ACC112 (cell line): ENCODE results near the gene CLCN2.

ENCODE experiments used
- H2AFZ ChIP-seq: fragments of 200-600 bp; sonication (generic); one replicate; pipeline ENCODE4 v1.6.0; 2017; ENCODE audit warnings: antibody characterized with exemption, low read length; ENCODE audit not compliant: unreplicated experiment
- H3K27ac ChIP-seq: fragments of 200-600 bp; sonication (generic); 2 replicates; pipeline ENCODE4 v1.5.1; 2014; ENCODE audit warnings: low read depth, mild to moderate bottlenecking, antibody characterized with exemption, low read length, moderate library complexity
- H3K27me3 ChIP-seq: fragments of 200-600 bp; sonication (generic); 2 replicates; pipeline ENCODE4 v1.6.1; 2014; ENCODE audit warnings: mild to moderate bottlenecking, antibody characterized with exemption, low read length, moderate library complexity, mixed read lengths; ENCODE audit not compliant: insufficient read depth
- H3K36me3 ChIP-seq: fragments of 200-600 bp; sonication (generic); 2 replicates; pipeline ENCODE4 v1.6.1; 2016; ENCODE audit warnings: mild to moderate bottlenecking, antibody characterized with exemption, low read length, moderate library complexity, mixed read lengths; ENCODE audit not compliant: insufficient read depth
- H3K4me1 ChIP-seq: fragments of 200-600 bp; sonication (generic); one replicate; pipeline ENCODE4 v1.6.1; 2016; ENCODE audit warnings: low read length, mixed read lengths; ENCODE audit not compliant: insufficient read depth, unreplicated experiment, control insufficient read depth
- H3K4me3 ChIP-seq: fragments of 200-600 bp; sonication (generic); 2 replicates; pipeline ENCODE4 v1.5.1; 2014; ENCODE audit warnings: mild to moderate bottlenecking, low read depth, low read length
- H3K79me2 ChIP-seq: fragments of 200-600 bp; sonication (generic); one replicate; pipeline ENCODE4 v1.6.0; 2016; ENCODE audit warnings: low read length; ENCODE audit not compliant: control insufficient read depth, unreplicated experiment, insufficient read depth

Gene CLCN2

DNA sequence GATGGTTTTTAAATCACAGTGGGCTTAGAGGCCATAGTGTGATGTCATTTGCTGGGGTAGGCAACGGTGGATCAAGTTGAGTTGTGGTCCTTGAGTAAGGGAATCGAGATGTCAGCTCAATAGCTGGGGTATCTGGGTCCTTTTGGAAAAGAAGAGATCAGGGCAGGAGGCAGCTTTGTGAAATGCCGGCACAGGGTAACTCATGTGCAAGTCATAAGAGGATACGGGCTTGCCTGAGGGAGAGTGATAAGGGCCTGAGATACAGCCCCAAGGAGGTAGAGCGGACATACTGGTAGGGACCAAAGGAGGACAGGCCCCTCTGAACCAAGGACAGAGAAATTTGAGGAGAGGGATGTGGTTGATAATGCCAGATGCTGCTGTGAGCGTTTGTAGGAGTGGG lies 28.2 kb downstream of the CLCN2 start:
- peaks cover 66% of the 10 kb centered on the region for H3K4me1 ChIP-seq
- H3K27me3 ChIP-seq = no peaks in the 10 kb centered on the region
- 0 out of 2 replicates have a peak overlapping the region, but pooled peaks have one; percentile 9 for H3K4me3 ChIP-seq
- peaks cover 39% of the 10 kb centered on the region for H3K79me2 ChIP-seq
- peak overlapping the region; percentile 94 for H3K27ac ChIP-seq
- peaks cover 52% of the 10 kb centered on the region for H3K36me3 ChIP-seq
- H2AFZ ChIP-seq = no peak overlapping the region

DNA sequence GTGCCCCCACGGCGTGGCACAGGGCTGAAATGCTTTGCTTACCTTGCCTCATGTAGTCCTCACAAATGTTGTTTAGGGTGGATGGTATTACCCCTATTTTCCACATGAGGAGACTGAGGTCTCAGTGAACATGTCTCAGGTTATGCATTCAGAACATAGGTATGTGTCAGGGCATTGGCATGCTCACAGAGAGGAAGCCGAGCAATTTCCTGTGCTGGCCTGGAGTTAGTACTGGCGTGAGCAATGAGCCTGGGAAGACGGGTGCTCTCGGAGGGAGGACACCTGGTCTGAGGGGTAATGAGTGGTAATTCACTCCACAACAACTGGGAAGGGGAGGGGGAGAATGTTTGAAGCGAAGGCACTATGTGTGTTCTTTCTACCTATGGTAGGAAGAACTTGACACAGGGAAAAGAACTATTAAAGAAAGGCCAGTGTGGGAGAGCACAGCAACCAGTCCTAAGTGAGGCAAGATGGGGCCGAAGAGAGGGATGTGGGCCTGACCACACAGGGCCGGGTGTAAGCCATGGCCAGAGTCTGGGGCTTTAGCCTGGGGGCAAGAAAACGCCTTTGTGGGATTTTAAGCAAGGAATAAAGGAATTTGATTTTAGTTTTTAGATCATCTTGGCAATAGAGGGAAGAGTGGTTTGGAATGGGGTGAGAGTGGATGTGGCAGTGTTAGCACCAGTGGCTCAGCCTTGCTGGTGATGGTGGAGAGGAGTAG lies 28.9 kb downstream of the CLCN2 start:
- Histone ChIP-seq H3K36me3 (peaks cover 57% of the 10 kb centered on the region), H3K27ac (peak overlapping the region; percentile 94), H3K4me3 (peak overlapping the region; percentile 9; the same call in 1 of the 2 replicates), H2AFZ (no peak overlapping the region), H3K27me3 (no peaks in the 10 kb centered on the region), H3K79me2 (peaks cover 36% of the 10 kb centered on the region), H3K4me1 (peaks cover 59% of the 10 kb centered on the region)

DNA sequence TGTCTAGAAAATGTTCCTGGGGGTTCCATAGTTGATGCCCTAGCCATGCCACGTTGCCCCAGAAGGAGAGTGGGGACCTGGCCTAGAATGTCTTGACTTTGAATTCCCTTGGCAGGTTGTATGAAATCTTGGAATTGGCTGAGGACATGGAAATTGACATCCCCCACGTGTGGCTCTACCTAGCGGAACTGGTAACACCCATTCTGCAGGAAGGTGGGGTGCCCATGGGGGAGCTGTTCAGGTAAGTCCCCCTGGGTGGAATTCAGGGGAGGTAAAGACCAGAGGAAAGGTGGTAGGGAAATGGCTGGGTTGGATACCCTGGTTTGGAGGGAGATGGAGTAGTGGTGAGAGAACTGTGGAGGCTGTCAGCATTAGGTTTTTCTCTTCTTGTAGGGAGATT lies 32.9 kb downstream of the CLCN2 start:
- H3K4me1 ChIP-seq = peaks cover 27% of the 10 kb centered on the region
- peaks cover 87% of the 10 kb centered on the region for H3K36me3 ChIP-seq
- no peak overlapping the region for H3K27ac ChIP-seq
- no peak overlapping the region for H3K4me3 ChIP-seq
- no peaks in the 10 kb centered on the region for H3K27me3 ChIP-seq
- peaks cover 61% of the 10 kb centered on the region for H3K79me2 ChIP-seq
- no peak overlapping the region for H2AFZ ChIP-seq

DNA sequence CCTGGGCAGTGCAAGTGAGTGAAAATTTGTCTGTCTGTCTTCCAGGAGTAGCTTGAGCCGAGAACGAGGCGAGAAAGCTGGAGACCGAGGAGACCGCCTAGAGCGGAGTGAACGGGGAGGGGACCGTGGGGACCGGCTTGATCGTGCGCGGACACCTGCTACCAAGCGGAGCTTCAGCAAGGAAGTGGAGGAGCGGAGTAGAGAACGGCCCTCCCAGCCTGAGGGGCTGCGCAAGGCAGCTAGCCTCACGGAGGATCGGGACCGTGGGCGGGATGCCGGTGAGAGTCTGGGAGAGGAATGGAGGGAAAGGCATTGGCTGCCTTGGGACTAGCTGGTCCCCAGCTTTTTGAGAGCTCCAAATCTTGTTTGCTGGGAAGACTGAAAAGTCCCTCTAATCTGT lies 34.2 kb downstream of the CLCN2 start:
- H3K36me3 ChIP-seq = peaks cover 90% of the 10 kb centered on the region
- no peaks in the 10 kb centered on the region for H3K27me3 ChIP-seq
- H3K4me3 ChIP-seq = no peak overlapping the region
- H3K27ac ChIP-seq = no peak overlapping the region
- no peak overlapping the region for H2AFZ ChIP-seq
- H3K4me1 ChIP-seq = peaks cover 18% of the 10 kb centered on the region
- H3K79me2 ChIP-seq = peaks cover 67% of the 10 kb centered on the region

DNA sequence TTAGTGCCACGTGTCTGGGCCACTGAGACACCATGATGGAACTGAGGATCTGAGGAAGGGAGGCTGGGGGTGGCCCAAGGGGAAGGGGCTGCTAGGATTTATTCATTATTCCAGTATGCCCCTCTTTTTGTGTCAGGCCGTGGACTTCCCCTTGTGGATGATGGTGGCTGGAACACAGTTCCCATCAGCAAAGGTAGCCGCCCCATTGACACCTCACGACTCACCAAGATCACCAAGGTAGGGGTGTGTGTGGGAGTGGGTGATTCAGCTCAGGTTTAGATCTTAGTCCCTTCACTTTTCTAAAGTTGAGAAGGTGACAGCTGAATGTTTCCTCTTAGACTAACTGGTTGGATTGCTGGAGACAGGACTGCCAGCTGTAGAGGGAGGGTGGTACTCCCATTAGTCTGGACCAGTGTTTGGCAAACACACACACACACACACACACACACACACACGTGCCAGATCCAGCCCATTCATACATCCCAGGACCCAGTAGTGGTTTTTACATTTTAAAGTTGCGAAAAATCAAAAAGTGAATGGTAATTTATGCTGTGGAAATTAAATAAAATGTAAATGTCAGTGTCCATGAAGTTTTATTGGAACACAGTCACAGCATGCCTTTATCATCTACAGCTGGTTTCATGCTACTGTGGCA lies 35.6 kb downstream of the CLCN2 start:
- Histone ChIP-seq H2AFZ (no peak overlapping the region), H3K4me1 (peaks cover 8% of the 10 kb centered on the region), H3K4me3 (no peak overlapping the region), H3K27ac (no peak overlapping the region), H3K79me2 (peaks cover 76% of the 10 kb centered on the region), H3K27me3 (no peaks in the 10 kb centered on the region), H3K36me3 (peaks cover 90% of the 10 kb centered on the region)

DNA sequence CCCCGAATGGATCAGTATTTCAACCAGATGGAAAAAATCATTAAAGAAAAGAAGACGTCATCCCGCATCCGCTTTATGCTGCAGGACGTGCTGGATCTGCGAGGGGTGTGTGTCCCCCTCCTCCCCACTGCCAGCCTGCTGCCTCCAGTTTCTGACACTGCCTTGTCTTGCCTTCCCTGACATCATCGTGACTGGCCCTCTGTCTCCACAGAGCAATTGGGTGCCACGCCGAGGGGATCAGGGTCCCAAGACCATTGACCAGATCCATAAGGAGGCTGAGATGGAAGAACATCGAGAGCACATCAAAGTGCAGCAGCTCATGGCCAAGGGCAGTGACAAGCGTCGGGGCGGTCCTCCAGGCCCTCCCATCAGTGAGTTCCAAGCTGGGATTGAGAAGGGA lies 36.1 kb downstream of the CLCN2 start:
- Histone ChIP-seq H3K36me3 (peaks cover 92% of the 10 kb centered on the region), H2AFZ (no peak overlapping the region), H3K4me1 (peaks cover 13% of the 10 kb centered on the region), H3K27ac (no peak overlapping the region), H3K27me3 (no peaks in the 10 kb centered on the region), H3K79me2 (peaks cover 81% of the 10 kb centered on the region), H3K4me3 (no peak overlapping the region)

DNA sequence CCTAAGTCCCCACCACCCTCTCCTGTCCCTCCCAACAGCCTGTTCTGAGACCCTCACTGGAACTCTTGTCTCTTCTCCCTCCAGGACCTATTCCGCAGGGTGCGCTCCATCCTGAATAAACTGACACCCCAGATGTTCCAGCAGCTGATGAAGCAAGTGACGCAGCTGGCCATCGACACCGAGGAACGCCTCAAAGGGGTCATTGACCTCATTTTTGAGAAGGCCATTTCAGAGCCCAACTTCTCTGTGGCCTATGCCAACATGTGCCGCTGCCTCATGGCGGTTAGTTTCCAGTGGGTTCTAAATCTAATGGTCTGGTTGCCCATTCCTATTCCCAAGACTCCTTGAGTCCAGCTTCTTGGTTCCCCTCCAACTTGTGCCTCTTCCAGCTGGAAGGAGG lies 37.7 kb downstream of the CLCN2 start:
- Histone ChIP-seq H3K27ac (no peak overlapping the region), H2AFZ (no peak overlapping the region), H3K36me3 (peaks cover 81% of the 10 kb centered on the region), H3K79me2 (peaks cover 90% of the 10 kb centered on the region), H3K27me3 (no peaks in the 10 kb centered on the region), H3K4me1 (peaks cover 26% of the 10 kb centered on the region), H3K4me3 (no peak overlapping the region)

DNA sequence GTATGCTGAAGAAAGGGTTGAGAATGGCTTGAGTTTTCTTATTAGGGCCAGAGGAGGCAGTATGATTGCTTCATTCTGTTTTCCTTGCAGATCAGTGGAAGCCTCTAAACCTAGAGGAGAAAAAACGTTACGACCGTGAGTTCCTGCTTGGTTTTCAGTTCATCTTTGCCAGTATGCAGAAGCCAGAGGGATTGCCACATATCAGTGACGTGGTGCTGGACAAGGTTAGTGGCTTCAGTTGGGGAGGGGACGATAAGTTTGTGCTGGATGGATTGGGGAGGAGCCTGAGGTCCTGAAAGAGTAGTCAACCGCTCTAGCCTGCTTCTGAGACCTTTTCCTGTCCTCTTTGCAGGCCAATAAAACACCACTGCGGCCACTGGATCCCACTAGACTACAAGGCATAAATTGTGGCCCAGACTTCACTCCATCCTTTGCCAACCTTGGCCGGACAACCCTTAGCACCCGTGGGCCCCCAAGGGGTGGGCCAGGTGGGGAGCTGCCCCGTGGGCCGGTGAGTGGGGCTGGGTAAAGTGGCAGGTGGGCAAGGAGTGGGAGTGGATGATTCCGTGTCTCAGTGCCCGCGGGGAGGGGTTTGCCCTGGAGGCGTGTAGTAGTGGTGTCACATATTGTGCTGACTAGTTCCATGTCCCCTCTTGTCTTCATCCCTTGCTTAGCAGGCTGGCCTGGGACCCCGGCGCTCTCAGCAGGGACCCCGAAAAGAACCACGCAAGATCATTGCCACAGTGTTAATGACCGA lies 38.5 kb downstream of the CLCN2 start:
- Histone ChIP-seq H3K27me3 (no peaks in the 10 kb centered on the region), H3K79me2 (peaks cover 89% of the 10 kb centered on the region), H3K27ac (0 out of 2 replicates have a peak overlapping the region, but pooled peaks have one; percentile 9), H2AFZ (no peak overlapping the region), H3K36me3 (peaks cover 74% of the 10 kb centered on the region), H3K4me1 (peaks cover 32% of the 10 kb centered on the region), H3K4me3 (no peak overlapping the region)

DNA sequence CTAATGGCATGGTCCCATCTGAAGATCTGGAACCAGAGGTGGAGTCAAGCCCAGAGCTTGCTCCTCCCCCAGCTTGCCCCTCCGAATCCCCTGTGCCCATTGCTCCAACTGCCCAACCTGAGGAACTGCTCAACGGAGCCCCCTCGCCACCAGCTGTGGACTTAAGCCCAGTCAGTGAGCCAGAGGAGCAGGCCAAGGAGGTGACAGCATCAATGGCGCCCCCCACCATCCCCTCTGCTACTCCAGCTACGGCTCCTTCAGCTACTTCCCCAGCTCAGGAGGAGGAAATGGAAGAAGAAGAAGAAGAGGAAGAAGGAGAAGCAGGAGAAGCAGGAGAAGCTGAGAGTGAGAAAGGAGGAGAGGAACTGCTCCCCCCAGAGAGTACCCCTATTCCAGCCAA lies 39.7 kb downstream of the CLCN2 start:
- Histone ChIP-seq H3K4me1 (peaks cover 44% of the 10 kb centered on the region), H3K27ac (no peak overlapping the region), H3K36me3 (peaks cover 68% of the 10 kb centered on the region), H2AFZ (no peak overlapping the region), H3K79me2 (peaks cover 91% of the 10 kb centered on the region), H3K27me3 (no peaks in the 10 kb centered on the region), H3K4me3 (no peak overlapping the region)

DNA sequence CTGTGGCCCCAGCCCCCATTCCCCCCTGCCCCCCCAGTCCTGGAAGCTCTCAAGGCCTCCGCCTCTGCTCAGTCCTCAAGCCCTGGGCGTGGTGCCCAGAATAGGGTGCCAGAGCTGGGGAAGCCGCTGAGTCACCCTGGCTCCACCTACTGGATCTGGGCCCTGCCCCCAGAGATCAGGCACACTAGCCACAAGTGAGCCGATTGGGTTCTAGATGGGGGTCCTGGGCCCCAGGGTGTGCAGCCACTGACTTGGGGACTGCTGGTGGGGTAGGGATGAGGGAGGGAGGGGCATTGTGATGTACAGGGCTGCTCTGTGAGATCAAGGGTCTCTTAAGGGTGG lies 41.3 kb downstream of the CLCN2 start:
- H3K4me1 ChIP-seq = peaks cover 48% of the 10 kb centered on the region
- H2AFZ ChIP-seq = no peak overlapping the region
- peaks cover 91% of the 10 kb centered on the region for H3K79me2 ChIP-seq
- peak overlapping the region; percentile 69 for H3K4me3 ChIP-seq
- peaks cover 56% of the 10 kb centered on the region for H3K36me3 ChIP-seq
- no peaks in the 10 kb centered on the region for H3K27me3 ChIP-seq
- peak overlapping the region; percentile 51 for H3K27ac ChIP-seq
